Measurements from ENCODE around the gene MCCD1. TPM values are rescaled to one million over a fixed set of nuclear protein-coding genes. Genes with fewer than 3 reads are reported as not detected.

MCCD1 gene
- total and polyA plus RNA-seq, 2 experiments from 2014 or later: not detected

GRCh38 chr6:31573239-31574105 lies 44.7 kb downstream of the MCCD1 start:
- TF ChIP-seq, protein P1, sequence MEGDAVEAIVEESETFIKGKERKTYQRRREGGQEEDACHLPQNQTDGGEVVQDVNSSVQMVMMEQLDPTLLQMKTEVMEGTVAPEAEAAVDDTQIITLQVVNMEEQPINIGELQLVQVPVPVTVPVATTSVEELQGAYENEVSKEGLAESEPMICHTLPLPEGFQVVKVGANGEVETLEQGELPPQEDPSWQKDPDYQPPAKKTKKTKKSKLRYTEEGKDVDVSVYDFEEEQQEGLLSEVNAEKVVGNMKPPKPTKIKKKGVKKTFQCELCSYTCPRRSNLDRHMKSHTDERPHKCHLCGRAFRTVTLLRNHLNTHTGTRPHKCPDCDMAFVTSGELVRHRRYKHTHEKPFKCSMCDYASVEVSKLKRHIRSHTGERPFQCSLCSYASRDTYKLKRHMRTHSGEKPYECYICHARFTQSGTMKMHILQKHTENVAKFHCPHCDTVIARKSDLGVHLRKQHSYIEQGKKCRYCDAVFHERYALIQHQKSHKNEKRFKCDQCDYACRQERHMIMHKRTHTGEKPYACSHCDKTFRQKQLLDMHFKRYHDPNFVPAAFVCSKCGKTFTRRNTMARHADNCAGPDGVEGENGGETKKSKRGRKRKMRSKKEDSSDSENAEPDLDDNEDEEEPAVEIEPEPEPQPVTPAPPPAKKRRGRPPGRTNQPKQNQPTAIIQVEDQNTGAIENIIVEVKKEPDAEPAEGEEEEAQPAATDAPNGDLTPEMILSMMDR (IDR thresholded peaks at IDR 0.05; ENCODE audit: low read depth, low read length): no peak
- H3K9me3 ChIP-seq (ENCODE audit: low read depth): no peaks in the 10 kb centered on the region
- H3K4me1 ChIP-seq (ENCODE audit: low read depth): no peaks in the 10 kb centered on the region
- H3K27me3 ChIP-seq: no peaks in the 10 kb centered on the region
- no peaks in the 10 kb centered on the region for H3K36me3 ChIP-seq
- H3K27ac ChIP-seq: no peak overlapping the region
- no peak overlapping the region for H3K4me3 ChIP-seq
- no peak for DNase-seq (ENCODE audit: low read depth in 1 of 2, low spot score in 1 of 2)

DNA sequence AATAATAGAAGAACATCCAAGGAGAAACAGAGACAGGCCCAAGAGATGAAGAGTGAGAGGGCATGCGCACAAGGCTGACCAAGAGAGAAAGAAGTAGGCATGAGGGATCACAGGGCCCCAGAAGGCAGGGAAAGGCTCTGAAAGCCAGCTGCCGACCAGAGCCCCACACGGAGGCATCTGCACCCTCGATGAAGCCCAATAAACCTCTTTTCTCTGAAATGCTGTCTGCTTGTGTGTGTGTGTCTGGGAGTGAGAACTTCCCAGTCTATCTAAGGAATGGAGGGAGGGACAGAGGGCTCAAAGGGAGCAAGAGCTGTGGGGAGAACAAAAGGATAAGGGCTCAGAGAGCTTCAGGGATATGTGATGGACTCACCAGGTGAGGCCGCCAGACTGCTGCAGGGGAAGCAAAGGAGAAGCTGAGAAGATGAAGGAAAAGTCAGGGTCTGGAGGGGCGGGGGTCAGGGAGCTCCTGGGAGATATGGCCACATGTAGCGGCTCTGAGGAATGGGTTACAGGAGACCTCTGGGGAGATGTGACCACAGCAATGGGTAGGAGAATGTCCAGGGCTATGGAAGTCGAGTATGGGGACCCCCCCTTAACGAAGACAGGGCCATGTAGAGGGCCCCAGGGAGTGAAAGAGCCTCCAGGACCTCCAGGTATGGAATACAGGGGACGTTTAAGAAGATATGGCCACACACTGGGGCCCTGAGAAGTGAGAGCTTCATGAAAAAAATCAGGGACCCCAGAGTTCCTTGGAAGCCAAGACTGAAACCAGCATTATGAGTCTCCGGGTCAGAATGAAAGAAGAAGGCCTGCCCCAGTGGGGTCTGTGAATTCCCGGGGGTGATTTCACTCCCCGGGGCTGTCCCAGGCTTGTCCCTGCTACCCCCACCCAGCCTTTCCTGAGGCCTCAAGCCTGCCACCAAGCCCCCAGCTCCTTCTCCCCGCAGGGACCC lies 45.6 kb downstream of the MCCD1 start:
- no peak for DNase-seq (ENCODE audit: low read depth in 1 of 2, low spot score in 1 of 2)
- TF ChIP-seq, protein P1 (IDR thresholded peaks at IDR 0.05; ENCODE audit: low read depth, low read length): no peak
- Histone ChIP-seq H3K36me3 (no peaks in the 10 kb centered on the region), H3K4me1 (ENCODE audit: low read depth) (no peaks in the 10 kb centered on the region), H3K27ac (no peak overlapping the region), H3K9me3 (ENCODE audit: low read depth) (no peaks in the 10 kb centered on the region), H3K27me3 (no peaks in the 10 kb centered on the region), H3K4me3 (no peak overlapping the region)

DNA sequence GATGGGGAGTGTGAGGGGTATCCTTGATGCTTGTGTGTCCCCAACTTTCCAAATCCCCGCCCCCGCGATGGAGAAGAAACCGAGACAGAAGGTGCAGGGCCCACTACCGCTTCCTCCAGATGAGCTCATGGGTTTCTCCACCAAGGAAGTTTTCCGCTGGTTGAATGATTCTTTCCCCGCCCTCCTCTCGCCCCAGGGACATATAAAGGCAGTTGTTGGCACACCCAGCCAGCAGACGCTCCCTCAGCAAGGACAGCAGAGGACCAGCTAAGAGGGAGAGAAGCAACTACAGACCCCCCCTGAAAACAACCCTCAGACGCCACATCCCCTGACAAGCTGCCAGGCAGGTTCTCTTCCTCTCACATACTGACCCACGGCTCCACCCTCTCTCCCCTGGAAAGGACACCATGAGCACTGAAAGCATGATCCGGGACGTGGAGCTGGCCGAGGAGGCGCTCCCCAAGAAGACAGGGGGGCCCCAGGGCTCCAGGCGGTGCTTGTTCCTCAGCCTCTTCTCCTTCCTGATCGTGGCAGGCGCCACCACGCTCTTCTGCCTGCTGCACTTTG lies 46.7 kb downstream of the MCCD1 start, which contains the start of gene TNF:
TSS of gene TNF (plus strand) at position 231 of the 567 bp plus-strand sequence. CDS start at position 408, 177 bp downstream.
- Histone ChIP-seq H3K4me3 (no peak within 1 kb of the TSS), H3K27ac (no peak within 1 kb of the TSS), H3K9me3 (ENCODE audit: low read depth) (no peaks in the 10 kb centered on the region), H3K36me3 (no peaks in the 10 kb centered on the region), H3K4me1 (ENCODE audit: low read depth) (no peaks in the 10 kb centered on the region), H3K27me3 (no peaks in the 10 kb centered on the region)
- DNase-seq (ENCODE audit: low read depth in 1 of 2, low spot score in 1 of 2): no peak
- TF ChIP-seq, protein P1 (IDR thresholded peaks at IDR 0.05; ENCODE audit: low read depth, low read length): no peak

DNA sequence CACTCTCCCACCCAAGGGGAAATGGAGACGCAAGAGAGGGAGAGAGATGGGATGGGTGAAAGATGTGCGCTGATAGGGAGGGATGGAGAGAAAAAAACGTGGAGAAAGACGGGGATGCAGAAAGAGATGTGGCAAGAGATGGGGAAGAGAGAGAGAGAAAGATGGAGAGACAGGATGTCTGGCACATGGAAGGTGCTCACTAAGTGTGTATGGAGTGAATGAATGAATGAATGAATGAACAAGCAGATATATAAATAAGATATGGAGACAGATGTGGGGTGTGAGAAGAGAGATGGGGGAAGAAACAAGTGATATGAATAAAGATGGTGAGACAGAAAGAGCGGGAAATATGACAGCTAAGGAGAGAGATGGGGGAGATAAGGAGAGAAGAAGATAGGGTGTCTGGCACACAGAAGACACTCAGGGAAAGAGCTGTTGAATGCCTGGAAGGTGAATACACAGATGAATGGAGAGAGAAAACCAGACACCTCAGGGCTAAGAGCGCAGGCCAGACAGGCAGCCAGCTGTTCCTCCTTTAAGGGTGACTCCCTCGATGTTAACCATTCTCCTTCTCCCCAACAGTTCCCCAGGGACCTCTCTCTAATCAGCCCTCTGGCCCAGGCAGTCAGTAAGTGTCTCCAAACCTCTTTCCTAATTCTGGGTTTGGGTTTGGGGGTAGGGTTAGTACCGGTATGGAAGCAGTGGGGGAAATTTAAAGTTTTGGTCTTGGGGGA lies 47.4 kb downstream of the MCCD1 start:
- no peak for DNase-seq (ENCODE audit: low read depth in 1 of 2, low spot score in 1 of 2)

More for the DNA sequence above, 47.4 kb downstream of the MCCD1 start:
- Histone ChIP-seq H3K27me3 (no peaks in the 10 kb centered on the region), H3K4me1 (ENCODE audit: low read depth) (no peaks in the 10 kb centered on the region), H3K9me3 (ENCODE audit: low read depth) (no peaks in the 10 kb centered on the region), H3K36me3 (no peaks in the 10 kb centered on the region), H3K27ac (no peak overlapping the region), H3K4me3 (no peak overlapping the region)
- TF ChIP-seq, protein P1 (IDR thresholded peaks at IDR 0.05; ENCODE audit: low read depth, low read length): no peak
